ENCODE measurements around the gene CCDC192.

Gene CCDC192

DNA sequence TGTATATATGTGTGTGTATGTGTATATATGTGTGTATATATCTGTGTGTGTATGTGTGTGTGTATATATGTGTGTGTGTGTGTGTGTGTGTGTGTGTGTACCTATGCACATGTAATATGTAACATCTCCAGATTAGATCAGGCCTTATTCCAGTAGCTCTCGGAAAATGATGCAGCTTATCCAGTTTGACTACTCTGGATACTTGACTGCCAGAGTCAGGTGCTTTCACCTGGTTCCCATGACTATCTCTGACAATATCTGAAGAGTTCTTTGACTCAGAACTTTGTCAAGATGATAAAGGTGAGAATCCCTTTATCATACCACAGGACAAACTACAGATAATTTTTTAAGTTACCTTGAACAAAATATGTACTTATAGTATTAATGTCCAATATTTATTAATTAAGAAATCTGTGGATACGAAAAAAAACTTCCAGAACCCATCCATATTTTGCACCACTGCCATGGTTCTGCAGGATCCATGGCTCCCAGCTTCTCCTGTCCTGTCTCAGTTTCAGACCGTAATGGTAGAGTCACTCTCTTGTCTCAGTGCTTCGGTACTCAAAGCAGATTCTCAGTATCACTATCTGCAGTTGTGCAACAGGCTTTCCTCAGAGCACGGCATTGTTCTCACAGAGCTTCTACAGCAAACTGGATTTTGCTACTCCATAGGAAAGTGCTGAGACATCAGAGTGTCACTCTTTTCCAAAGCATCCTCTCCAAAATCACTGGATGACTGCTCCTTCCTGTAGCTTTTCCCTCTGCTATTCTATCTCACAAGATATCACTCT, 216.0 kb downstream of the CCDC192 start:
- H3K4me3 ChIP-seq (ENCODE audit: insufficient read depth, low read length, poor library complexity, severe bottlenecking), result no peak overlapping the region
- H3K79me2 ChIP-seq (ENCODE audit: insufficient read depth, low read length), result no peaks in the 10 kb centered on the region
- H3K27ac ChIP-seq (ENCODE audit: low read depth, low read length), result no peak overlapping the region
- no peak overlapping the region for H2AFZ ChIP-seq (ENCODE audit: low read depth, low read length, severe bottlenecking)
- TF ChIP-seq EZH2phosphoT487 (conservative IDR thresholded peaks at IDR 0.05; ENCODE audit: low read length), result no peak
- TF ChIP-seq, protein P1, sequence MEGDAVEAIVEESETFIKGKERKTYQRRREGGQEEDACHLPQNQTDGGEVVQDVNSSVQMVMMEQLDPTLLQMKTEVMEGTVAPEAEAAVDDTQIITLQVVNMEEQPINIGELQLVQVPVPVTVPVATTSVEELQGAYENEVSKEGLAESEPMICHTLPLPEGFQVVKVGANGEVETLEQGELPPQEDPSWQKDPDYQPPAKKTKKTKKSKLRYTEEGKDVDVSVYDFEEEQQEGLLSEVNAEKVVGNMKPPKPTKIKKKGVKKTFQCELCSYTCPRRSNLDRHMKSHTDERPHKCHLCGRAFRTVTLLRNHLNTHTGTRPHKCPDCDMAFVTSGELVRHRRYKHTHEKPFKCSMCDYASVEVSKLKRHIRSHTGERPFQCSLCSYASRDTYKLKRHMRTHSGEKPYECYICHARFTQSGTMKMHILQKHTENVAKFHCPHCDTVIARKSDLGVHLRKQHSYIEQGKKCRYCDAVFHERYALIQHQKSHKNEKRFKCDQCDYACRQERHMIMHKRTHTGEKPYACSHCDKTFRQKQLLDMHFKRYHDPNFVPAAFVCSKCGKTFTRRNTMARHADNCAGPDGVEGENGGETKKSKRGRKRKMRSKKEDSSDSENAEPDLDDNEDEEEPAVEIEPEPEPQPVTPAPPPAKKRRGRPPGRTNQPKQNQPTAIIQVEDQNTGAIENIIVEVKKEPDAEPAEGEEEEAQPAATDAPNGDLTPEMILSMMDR (IDR thresholded peaks at IDR 0.05; ENCODE audit: insufficient read depth, low read length, poor library complexity, severe bottlenecking), result no peak
- no peaks in the 10 kb centered on the region for H3K27me3 ChIP-seq (ENCODE audit: low read length)
- H3K9me2 ChIP-seq (replicated peaks; ENCODE audit: insufficient read depth, low read length), result no peaks in the 10 kb centered on the region
- no peaks in the 10 kb centered on the region for H3K36me3 ChIP-seq (ENCODE audit: low read length)
- H3K9ac ChIP-seq (ENCODE audit: low read length), result no peak overlapping the region
- H3K9me3 ChIP-seq (ENCODE audit: insufficient read depth, low read length), result no peaks in the 10 kb centered on the region
- H3K4me2 ChIP-seq (ENCODE audit: low read depth, low read length, poor library complexity, severe bottlenecking), result no peak overlapping the region
- no peaks in the 10 kb centered on the region for H4K20me1 ChIP-seq (ENCODE audit: low read depth, low read length)
- no peaks in the 10 kb centered on the region for H3F3A ChIP-seq (ENCODE audit: insufficient read depth)

DNA sequence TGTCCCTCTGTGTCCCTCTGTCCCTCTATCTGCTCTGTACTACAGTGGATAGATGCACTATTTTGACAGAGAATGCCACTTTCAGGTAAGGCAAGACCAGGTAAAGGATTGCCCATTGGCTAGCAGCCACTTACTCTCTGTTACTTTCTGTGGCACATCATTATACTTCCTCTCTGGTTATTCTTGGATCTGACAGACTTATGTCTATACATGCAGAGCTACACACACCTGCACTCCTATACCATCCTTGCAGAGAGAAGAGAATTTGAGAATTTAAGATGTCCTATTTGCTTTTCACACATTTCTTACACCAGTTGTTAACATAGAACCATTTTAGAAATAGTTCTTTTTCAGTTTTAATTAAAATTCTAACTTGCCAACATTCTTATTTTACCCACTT, 216.6 kb downstream of the CCDC192 start:
- Histone ChIP-seq H3K4me3 (ENCODE audit: insufficient read depth, low read length, poor library complexity, severe bottlenecking) (no peak overlapping the region), H3K36me3 (ENCODE audit: low read length) (no peaks in the 10 kb centered on the region), H3K9me3 (ENCODE audit: insufficient read depth, low read length) (no peaks in the 10 kb centered on the region), H4K20me1 (ENCODE audit: low read depth, low read length) (no peaks in the 10 kb centered on the region), H3K9me2 (replicated peaks; ENCODE audit: insufficient read depth, low read length) (no peaks in the 10 kb centered on the region), H3K27ac (ENCODE audit: low read depth, low read length) (no peak overlapping the region), H3K4me2 (ENCODE audit: low read depth, low read length, poor library complexity, severe bottlenecking) (no peak overlapping the region), H3F3A (ENCODE audit: insufficient read depth) (no peaks in the 10 kb centered on the region), H3K9ac (ENCODE audit: low read length) (no peak overlapping the region), H3K27me3 (ENCODE audit: low read length) (no peaks in the 10 kb centered on the region), H3K79me2 (ENCODE audit: insufficient read depth, low read length) (no peaks in the 10 kb centered on the region), H2AFZ (ENCODE audit: low read depth, low read length, severe bottlenecking) (no peak overlapping the region)
- no peak for TF ChIP-seq EZH2phosphoT487 (conservative IDR thresholded peaks at IDR 0.05; ENCODE audit: low read length)
- TF ChIP-seq, protein P1 (IDR thresholded peaks at IDR 0.05; ENCODE audit: insufficient read depth, low read length, poor library complexity, severe bottlenecking), result no peak

DNA sequence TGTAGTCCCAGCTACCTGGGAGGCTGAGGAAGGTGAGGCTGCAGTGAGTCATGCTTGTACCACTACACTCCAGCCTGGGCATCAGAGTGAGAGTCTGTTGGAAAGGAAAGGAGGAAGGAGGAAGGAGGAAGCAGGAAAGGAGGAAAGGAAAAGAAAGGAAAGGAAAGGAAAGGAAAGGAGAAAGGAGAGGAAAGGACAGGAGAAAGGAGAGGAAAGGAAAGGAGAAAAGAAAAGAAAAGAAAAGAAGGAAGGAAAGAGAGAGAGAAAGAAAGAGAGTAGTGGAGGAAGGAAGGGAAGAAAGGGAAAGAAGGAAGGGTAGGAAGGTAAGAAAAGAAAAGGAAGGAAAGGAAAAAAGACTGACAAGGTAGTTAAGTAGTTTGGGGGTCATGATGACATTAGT, 217.7 kb downstream of the CCDC192 start:
- Histone ChIP-seq H3F3A (ENCODE audit: insufficient read depth) (no peaks in the 10 kb centered on the region), H3K36me3 (ENCODE audit: low read length) (no peaks in the 10 kb centered on the region)

More for the DNA sequence above, 217.7 kb downstream of the CCDC192 start:
- H3K9me3 ChIP-seq (ENCODE audit: insufficient read depth, low read length), result no peaks in the 10 kb centered on the region
- TF ChIP-seq EZH2phosphoT487 (conservative IDR thresholded peaks at IDR 0.05; ENCODE audit: low read length), result no peak
- TF ChIP-seq, protein P1 (IDR thresholded peaks at IDR 0.05; ENCODE audit: insufficient read depth, low read length, poor library complexity, severe bottlenecking), result no peak
- no peaks in the 10 kb centered on the region for H3K79me2 ChIP-seq (ENCODE audit: insufficient read depth, low read length)
- H3K27me3 ChIP-seq (ENCODE audit: low read length), result no peaks in the 10 kb centered on the region
- H3K9me2 ChIP-seq (replicated peaks; ENCODE audit: insufficient read depth, low read length), result no peaks in the 10 kb centered on the region
- no peak overlapping the region for H2AFZ ChIP-seq (ENCODE audit: low read depth, low read length, severe bottlenecking)
- no peak overlapping the region for H3K4me3 ChIP-seq (ENCODE audit: insufficient read depth, low read length, poor library complexity, severe bottlenecking)
- no peak overlapping the region for H3K27ac ChIP-seq (ENCODE audit: low read depth, low read length)
- no peak overlapping the region for H3K9ac ChIP-seq (ENCODE audit: low read length)
- no peak overlapping the region for H3K4me2 ChIP-seq (ENCODE audit: low read depth, low read length, poor library complexity, severe bottlenecking)
- no peaks in the 10 kb centered on the region for H4K20me1 ChIP-seq (ENCODE audit: low read depth, low read length)

Data from SU-DHL-6 (cell line).